Uterus (tissue), 2 donors: ENCODE results near the gene RASSF1.

Experiments
- CTCF ChIP-seq, 4 experiments: fragments of 200-600 bp in 2 of 4; fragments of 450-650 bp in 2 of 4; sonication (generic) in 2 of 4; IDR thresholded peaks; one replicate each; pipeline ENCODE4 v1.5.1; 2016 to 2019; ENCODE audit warnings: antibody characterized with exemption in 4 of 4, mild to moderate bottlenecking in 2 of 4, moderate library complexity in 1 of 4
- POLR2A ChIP-seq, 2 donors: fragments of 450-650 bp; IDR thresholded peaks; one replicate each; pipeline ENCODE4 v1.6.1; 2016; ENCODE audit warnings: antibody characterized with exemption in 2 of 2, mild to moderate bottlenecking in 1 of 2, moderate library complexity in 1 of 2

- TF ChIP-seq POLR2A (IDR thresholded peaks at IDR 0.05) (peak; percentile 67 to 79), CTCF (IDR thresholded peaks at IDR 0.05) (no peak)
These were observed at the start of gene RASSF1 for GRCh38 chr3:50340448-50341329.
